ENCODE measurements around the gene SLC25A22. TPM values are rescaled to one million over a fixed set of nuclear protein-coding genes. Genes with fewer than 3 reads are reported as not detected.

The SLC25A22 gene
- total and polyA plus RNA-seq, 8 donors = 5.5 to 11.9 (median 9.8) TPM; not detected in 1

DNA sequence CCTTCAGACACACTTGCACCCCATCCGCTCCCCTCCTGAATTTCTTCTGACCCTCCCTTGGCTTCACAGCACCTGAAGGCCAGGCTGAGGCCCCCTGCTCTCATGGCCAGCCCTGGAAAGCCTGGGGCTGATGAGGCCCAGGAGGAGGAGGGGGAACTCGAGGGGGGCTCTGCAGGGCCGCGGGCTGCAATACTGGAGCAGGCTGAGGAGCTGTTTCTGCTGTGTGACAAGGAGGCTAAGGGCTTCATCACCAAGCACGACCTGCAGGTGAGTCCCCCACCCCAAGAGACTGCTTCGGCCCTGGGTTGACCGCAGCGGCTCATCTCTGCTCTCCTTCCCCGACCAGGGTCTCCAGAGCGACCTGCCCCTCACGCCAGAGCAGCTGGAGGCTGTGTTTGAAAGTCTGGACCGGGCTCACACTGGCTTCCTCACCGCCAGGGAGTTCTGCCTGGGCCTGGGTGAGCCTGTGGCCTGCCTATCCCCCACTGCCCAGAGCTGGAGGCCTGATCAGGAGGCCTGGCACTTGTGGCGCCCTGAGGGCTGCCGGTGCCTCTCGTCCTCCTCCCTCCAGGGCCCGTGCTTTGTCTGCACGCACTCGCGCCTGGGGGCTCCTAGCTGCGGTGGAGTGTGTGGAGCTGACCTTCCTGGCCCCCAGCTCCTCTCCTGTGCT is 30.6 kb upstream of the SLC25A22 start:
- Histone ChIP-seq H3K27ac (peak overlapping the region; percentile 89 to 96 (median 94)), H3K4me3 (peak overlapping the region; percentile 35 to 54 (median 40)), H3K4me1 (peaks cover 80 to 98% (median 93%) of the 10 kb centered on the region in 4 donors), H3K36me3 (peaks cover 18 to 23% (median 21%) of the 10 kb centered on the region in 4 donors), H3K27me3 (peaks cover 0 to 90% (median 40%) of the 10 kb centered on the region in 3 donors), H3K9me3 (no peaks in the 10 kb centered on the region)
- no peak for TF ChIP-seq POLR2A (IDR thresholded peaks at IDR 0.05)
- no peak for TF ChIP-seq EP300 (IDR thresholded peaks at IDR 0.05)
- TF ChIP-seq, protein P1, sequence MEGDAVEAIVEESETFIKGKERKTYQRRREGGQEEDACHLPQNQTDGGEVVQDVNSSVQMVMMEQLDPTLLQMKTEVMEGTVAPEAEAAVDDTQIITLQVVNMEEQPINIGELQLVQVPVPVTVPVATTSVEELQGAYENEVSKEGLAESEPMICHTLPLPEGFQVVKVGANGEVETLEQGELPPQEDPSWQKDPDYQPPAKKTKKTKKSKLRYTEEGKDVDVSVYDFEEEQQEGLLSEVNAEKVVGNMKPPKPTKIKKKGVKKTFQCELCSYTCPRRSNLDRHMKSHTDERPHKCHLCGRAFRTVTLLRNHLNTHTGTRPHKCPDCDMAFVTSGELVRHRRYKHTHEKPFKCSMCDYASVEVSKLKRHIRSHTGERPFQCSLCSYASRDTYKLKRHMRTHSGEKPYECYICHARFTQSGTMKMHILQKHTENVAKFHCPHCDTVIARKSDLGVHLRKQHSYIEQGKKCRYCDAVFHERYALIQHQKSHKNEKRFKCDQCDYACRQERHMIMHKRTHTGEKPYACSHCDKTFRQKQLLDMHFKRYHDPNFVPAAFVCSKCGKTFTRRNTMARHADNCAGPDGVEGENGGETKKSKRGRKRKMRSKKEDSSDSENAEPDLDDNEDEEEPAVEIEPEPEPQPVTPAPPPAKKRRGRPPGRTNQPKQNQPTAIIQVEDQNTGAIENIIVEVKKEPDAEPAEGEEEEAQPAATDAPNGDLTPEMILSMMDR (IDR thresholded peaks at IDR 0.05) = no peak
- TF ChIP-seq POLR2AphosphoS5 (IDR thresholded peaks at IDR 0.05) = no peak
- DNase-seq = no peak
- 42 to 57% (median 54%) methylated on average over 6 to 21 of the region's 21 CpGs for WGBS, 5 donors
- intact Hi-C loops (cut with DNase I; ENCODE audit: low total_unique reads) = no loop called here

DNA sequence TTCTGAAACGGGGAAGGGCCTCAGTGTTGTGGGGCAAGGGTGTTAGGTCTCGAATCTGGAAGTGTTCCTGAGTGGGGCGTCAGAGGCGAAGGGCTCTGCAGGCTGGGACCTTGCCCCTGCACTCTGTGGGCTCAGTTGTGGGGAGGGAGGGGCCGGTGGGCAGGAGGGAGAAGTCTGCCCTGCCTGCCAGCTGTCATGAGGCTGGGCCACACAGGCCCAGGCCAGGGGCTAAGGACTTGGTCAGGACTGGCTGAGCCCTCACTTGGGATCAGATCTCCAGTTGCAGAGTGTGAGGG is 29.8 kb upstream of the SLC25A22 start, which contains the start of gene CRACR2B:
Gene CRACR2B (plus strand): TSS at position 23 of the 296 bp plus-strand sequence. CDS start 689 bp downstream, outside the sequence.
- TF ChIP-seq POLR2A (IDR thresholded peaks at IDR 0.05) (no peak), POLR2AphosphoS5 (IDR thresholded peaks at IDR 0.05) (no peak), EP300 (IDR thresholded peaks at IDR 0.05) (no peak)
- TF ChIP-seq, protein P1 (IDR thresholded peaks at IDR 0.05) = no peak
- Histone ChIP-seq H3K9me3 (no peaks in the 10 kb centered on the region), H3K27me3 (peaks cover 0 to 90% (median 40%) of the 10 kb centered on the region in 3 donors), H3K27ac (peak within 1 kb of the TSS; percentile 89 to 96 (median 94)), H3K4me3 (peak within 1 kb of the TSS; percentile 46 to 56 (median 50)), H3K4me1 (peaks cover 79 to 99% (median 96%) of the 10 kb centered on the region in 4 donors), H3K36me3 (peaks cover 24 to 30% (median 29%) of the 10 kb centered on the region in 4 donors)
- DNase-seq = no peak
- WGBS, 5 donors = 6 to 36% (median 29%) methylated on average over 2 to 5 of the region's 5 CpGs
- intact Hi-C loops (cut with DNase I; ENCODE audit: low total_unique reads) = no loop called here

DNA sequence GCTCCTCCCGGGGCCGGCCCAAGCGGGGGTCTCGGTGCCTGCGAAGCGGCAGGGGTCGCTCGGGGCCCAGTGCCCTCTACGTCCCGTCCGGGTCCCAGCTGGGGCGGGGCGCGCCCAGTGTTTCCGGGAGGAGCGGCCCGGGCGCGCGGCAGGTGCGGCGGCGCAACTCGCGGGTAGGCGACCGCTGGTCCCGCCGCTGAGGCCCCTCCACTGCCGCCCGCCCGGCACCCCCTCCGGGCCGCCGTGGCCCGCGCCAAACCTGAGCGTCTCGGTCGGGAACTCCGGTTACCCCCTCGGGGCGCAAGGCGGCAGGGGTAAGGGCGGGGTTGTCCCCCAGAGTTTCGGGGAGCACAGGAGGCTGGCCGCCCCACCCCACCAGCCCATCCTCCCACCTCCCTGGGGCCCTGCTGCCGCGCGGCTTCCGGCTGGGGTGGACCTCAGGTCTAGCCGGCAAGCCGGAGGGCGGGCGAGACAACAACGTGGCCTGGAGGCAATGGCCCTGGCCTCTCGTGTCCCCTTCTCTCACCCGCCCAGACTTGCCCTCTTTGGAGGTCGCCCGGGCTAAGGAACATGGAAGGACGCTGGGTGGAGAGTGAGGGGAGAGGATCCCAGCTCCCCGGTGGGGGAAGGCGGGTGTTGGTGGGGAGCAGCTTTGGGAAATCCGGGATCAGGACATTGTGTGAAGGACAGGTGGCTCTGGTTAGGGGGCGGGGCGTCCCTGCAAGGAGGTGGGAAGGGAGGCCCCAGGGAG is 29.2 kb upstream of the SLC25A22 start:
- H3K27ac ChIP-seq = peak overlapping the region; percentile 89 to 96 (median 94)

DNA sequence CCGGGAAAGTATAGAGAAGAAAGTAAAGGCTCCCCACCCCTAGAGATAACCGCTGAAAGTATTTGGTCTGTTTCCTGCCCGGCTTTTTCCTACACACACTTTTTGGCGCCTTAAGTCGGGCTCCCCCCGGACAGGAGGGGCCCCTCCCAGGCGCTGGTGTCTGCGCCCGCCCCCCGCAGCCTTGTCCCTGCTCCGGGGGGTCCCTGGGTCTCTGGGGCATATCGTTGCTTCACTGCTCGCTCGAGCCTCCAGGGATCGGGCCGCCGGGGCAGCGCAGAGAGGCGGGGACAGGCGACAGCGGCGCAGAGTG is 28.7 kb upstream of the SLC25A22 start:
- peak overlapping the region; percentile 46 to 56 (median 50) for H3K4me3 ChIP-seq
- WGBS, 5 donors = 0 to 5% (median 2%) methylated on average over 12 to 22 of the region's 22 CpGs
- DNase-seq = no peak
- intact Hi-C loops (cut with DNase I; ENCODE audit: low total_unique reads) = no loop called here
- H3K4me1 ChIP-seq = peaks cover 83 to 100% (median 97%) of the 10 kb centered on the region in 4 donors
- H3K9me3 ChIP-seq = no peaks in the 10 kb centered on the region
- H3K36me3 ChIP-seq = peaks cover 32 to 40% (median 39%) of the 10 kb centered on the region in 4 donors
- TF ChIP-seq EP300 (IDR thresholded peaks at IDR 0.05) (no peak), POLR2AphosphoS5 (IDR thresholded peaks at IDR 0.05) (no peak), POLR2A (IDR thresholded peaks at IDR 0.05) (no peak)
- TF ChIP-seq, protein P1 (IDR thresholded peaks at IDR 0.05) = no peak
- peaks cover 0 to 80% (median 40%) of the 10 kb centered on the region in 3 donors for H3K27me3 ChIP-seq
- peak overlapping the region; percentile 89 to 96 (median 94) for H3K27ac ChIP-seq

More for the DNA sequence above, 29.2 kb upstream of the SLC25A22 start:
- Histone ChIP-seq H3K9me3 (no peaks in the 10 kb centered on the region), H3K36me3 (peaks cover 29 to 35% (median 34%) of the 10 kb centered on the region in 4 donors), H3K4me3 (peak overlapping the region; percentile 46 to 56 (median 50)), H3K27me3 (peaks cover 0 to 86% (median 40%) of the 10 kb centered on the region in 3 donors), H3K4me1 (peaks cover 80 to 100% (median 97%) of the 10 kb centered on the region in 4 donors)
- TF ChIP-seq, protein P1 (IDR thresholded peaks at IDR 0.05) = no peak
- TF ChIP-seq POLR2A (IDR thresholded peaks at IDR 0.05) (peak in 1 of 4 donors; percentile 36), EP300 (IDR thresholded peaks at IDR 0.05) (no peak), POLR2AphosphoS5 (IDR thresholded peaks at IDR 0.05) (peak in 2 of 3 donors; percentile 39 to 46)
- peak; percentile 84 to 89 for DNase-seq
- WGBS, 5 donors = 1 to 8% (median 2%) methylated on average over 18 to 66 of the region's 66 CpGs
- intact Hi-C loops (cut with DNase I; ENCODE audit: low total_unique reads) = no loop called here
